HPDE6-E6E7 (cell line): ENCODE results near the gene GFPT1.
"Not testable (repeated sequence)": the region's sequence is repeated elsewhere in the genome, so short reads cannot be mapped to it uniquely, and the experiment has no call there.

Source experiments
- DNase-seq: peaks from one replicate; pipeline ENCODE4 v3.0.0; 2011; ENCODE audit warnings: missing footprints; ENCODE audit errors: extremely low spot score

GFPT1 gene

DNA sequence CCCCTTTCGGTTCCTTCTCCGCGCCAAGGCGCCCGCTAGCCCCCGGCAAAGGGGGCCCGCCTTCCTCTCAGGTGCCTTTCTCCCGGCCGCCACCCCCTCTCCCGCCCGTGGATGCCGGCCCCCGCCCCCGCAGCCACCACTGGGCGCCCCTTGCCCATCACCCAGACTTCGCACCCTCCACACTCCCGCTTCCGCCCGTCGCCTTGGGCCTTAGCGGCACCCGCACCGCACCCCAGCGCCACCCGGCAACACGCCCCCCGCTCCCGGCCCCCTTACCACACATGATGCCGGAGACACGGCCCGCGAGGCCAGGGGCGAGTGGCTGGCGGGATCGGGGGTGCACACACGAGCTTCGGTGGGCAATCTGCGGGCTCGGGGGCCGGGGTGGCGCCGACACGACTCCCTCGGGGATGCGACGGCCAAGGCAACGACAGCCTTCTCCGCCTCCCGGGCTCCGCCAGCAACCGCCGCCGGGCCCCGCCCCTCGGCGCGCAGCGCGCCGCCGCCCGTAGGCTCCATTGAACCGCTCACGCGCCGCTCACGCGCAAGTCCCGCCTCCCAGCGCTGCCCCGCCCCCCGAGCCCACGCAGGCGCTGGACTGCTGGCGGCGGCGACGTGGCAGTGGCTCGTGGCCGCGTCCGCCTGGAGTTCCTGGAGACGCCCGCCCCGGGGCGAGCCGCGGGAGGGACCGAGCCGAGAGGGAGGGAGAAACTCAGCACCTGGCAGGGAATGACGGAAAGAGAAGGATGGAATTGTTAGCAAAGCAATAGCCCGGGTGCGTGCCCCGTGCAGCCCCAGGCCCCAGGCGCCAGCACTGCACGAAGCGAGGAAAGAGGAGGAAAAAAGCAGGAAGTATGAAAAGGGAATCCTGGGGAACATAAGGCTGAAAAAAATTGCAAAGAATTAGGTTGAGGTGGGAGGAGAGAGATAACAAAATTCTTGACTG lies at the start of gene GFPT1:
TSS of gene GFPT1 (minus strand) at position 439 of the 946 bp plus-strand sequence. CDS start at position 283, 156 bp downstream.
- peak; percentile 89 for DNase-seq

DNA sequence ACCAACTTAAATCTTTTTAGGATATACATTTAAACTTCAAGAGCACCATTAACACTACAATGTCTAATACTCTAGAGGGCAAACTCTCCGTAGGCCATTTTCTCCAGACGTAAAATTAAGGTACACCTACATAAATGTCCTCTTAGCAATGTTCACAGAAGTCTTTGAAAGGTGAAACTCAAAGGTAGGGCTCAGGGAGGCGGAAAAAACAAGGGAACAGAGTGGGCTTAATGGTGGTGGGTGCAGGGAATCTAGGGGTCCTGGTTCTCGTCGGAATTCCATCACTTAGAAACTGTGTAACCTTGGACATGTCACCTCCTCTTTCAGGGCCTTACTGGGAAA lies 49.5 kb upstream of the GFPT1 start:
- peak; percentile 4 for DNase-seq

DNA sequence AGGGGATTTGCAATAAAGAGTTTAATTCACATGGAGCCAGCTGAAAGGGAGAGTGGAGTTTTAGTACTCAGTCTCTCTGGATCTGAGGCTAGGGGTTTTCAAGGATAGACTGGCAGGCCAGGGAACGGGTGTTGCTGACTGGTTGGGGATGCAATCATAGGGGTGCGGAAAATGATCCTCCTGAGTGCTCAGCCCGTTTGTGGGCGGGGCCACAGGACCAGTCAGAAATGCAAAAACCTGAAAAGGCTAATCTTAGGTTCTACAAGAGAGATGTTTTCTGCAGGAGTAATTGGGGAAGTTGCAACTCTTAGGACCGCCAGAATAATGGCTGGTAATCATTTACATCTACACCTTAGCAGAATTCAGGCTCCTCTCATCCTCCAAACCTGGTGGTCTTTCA lies 47.7 kb upstream of the GFPT1 start:
- DNase-seq, result no peak

DNA sequence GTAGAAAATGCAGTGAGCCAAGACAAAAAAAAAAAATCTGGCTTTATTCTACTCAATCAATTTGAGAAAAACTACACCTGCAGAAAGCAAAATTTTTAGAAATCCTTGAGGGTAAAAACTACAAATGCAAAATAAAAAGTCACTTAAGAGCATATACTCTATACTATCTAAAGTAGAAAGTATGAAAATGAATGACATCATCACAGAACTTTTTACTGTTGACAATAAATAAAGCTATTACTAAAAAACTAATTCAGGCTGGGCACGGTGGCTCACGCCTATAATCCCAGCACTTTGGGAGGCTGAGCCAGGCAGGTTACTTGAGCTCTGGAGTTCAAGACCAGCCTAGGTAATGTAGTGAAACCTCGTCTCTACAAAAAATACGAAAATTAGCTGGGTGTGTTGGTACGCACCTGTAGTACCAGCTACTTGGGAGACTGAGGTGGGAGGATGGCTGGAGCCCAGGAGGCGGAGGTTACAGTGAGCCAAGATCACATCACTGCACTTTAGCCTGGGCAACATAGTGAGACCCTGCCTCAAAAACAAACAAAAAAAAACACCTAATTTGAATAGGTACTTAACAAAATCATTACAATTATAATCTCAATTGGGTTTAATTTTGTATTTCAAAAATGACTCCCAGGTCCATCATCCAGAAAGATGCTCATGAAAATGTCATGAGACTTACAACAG lies 42.6 kb upstream of the GFPT1 start:
- no peak for DNase-seq

DNA sequence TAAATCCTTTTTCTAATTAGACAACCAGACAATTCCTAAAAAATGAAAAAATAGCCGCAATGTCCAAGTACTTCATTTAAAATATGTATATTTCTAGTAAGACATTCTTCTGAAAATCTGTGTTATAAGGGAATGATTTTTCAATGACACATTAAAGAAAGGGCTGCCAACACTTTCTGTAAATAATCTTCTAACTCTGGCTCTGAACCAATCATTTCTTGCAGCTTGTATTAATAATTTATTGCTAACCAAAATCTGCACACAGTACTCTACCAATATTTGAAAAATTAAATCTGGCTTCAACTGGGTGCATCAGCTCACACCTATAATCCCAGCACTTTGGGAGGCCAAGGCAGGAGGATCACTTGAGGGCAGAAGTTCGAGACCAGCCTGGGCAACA lies 42.0 kb upstream of the GFPT1 start:
- DNase-seq, result no peak

DNA sequence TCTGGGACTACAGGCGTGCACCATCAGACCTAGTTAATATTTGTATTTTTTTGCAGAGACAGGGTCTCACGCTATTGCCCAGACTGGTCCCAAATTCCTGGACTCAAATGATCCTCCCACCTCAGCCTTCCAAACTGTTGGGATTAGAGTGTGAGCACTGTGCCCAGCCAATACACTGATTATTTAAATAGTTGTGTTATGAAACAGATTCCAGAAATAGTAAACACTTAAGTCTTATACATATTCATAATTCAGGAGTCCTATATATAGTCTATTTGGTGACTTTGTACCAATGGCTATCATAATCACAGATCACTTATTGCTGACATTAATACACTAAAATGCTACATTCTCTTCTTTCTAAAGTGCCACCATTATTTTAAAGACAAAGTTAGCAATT lies 37.4 kb upstream of the GFPT1 start:
- no peak for DNase-seq

DNA sequence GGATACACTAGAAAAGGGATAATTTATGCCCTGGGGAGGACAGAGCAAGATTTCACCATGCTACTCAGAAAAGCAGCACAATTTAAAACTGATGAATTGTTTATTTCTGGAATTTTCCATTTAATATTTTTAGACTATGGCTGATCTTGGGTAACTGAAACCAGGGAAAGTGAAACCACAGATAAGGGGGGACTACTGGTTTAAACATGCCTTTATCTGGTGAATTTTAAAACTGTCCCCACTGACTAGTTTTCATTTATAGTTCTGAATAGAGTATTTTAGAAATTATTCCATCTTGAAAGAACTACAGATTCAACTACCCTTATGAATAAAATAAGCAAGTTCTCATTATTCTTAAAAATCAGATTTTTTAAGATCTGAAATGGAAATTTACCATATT lies 35.2 kb upstream of the GFPT1 start:
- no peak for DNase-seq

DNA sequence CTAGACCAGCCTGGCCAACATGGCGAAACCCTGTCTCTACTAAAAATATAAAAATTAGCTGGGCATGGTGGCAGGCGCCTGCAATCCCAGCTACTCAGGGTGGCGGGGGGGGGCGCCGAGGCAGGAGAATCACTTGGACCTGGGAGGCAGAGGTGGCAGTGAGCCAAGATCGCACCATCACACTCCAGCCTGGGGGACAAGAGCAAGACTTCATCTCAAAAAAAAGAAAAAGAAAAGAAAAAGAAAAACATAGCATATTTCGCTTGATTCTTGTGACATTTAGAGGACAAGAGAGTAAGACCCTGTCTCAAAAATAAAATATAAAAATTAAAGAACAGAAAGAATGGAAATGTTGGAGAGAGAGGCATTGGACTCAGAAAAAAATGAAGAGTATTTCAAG lies 32.1 kb upstream of the GFPT1 start:
- not testable (repeated sequence) for DNase-seq

DNA sequence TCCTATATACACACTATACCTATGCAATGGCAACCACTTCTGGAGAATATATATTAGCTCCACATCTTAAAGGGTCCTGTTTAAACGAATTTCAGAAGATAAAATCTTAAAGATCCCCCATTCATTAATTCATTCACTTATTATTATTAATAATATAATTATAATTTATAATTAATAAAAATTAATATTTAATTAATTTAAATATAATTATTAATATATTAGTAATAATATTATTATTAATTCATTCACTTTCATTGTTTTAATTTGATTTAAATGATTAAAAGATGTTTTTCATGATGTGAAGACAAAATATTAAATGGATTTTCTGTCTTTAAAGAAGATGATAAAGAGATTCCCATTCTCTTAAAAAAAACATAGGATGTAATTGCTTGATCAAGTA lies 29.1 kb upstream of the GFPT1 start:
- DNase-seq, result no peak

DNA sequence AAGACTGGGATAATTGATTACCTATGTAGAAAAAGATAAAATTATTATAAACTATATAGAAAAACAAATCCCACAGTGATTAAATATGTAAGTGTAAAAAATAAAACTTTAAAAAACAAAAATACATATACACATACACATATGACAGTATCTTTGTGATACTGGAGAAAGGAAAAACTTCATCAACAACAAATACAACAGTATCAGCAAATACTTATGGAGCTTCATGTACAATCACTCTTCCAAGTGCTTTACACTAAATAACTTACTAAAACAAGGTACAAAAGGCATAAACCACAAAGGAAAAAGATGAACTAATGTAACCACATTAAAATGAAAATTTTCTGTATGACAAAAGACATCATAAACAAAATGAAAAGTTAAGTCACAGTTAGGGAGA lies 24.1 kb upstream of the GFPT1 start:
- no peak for DNase-seq

DNA sequence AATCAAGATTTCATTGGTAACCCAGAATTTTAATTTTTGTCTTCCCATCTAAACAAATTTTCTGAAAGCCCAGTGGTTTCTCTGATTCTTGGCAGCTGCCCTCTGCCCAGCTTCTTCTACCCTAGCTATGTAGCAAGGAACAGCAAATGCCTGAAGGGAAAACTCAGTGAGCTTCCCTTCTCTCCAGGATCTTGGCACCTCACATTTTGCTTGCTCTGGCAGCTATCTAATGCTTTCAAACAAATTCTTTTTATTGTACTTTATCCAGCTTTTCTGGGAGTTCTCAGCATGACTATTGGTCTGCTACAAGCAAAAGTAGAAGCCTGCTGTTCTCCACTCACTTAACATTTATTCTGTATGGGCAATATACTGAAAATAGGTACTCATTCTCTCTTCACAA lies 18.3 kb upstream of the GFPT1 start:
- DNase-seq, result no peak

DNA sequence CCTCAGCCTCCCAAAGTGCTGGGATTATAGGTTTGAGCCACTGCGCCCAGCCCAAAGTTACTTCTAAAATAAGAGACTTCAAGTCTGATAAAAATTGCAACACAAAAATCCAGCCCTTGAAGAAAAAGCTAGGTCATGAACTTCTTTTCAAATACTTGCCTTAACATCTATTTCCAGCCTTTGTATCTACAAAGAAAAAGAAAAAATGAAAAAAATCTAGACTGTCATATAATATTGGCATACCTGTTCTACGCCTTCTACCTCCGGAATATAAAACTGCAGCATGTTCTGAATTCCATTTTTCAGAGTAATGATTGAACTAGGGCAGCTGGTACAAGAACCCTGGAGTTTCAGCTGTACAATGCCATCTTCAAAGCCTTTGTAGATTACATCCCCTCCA lies 13.1 kb upstream of the GFPT1 start:
- DNase-seq, result no peak

DNA sequence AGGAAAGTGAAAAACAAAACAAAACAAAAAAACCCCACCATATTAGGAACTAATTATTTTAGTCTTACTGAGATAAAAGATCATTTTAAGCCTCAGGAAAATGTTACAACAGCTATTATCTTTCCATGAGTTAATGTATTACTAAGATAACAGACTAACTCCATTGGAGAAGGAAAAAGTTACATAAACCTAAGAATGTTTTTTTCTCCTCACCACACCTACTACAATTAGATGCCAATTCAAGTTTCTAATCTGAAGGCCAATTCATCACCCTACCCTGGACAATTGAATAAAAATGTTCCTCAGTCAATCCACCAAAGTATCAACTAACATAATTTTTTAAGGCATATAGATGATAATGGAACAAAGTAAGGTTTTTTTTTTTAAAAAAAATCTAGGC lies 10.2 kb upstream of the GFPT1 start:
- no peak for DNase-seq

DNA sequence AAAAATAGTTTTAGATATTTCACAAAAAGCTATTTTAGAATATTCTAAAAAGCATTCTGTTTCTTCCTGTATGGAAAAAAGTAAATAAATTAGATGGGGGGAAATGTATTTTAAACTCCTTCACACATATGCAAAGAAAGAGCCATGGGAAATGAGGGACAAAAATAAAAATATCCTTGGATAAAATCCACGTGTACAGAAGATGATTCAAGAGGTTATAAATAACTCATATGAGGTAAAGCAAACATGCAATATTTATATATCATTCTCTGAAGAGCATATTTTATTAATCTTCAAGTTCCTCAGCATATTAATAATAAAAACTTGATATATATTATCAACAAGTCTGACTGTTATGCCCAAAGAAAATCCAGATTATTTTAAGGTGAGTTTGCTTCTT lies 8.8 kb upstream of the GFPT1 start:
- DNase-seq, result no peak

DNA sequence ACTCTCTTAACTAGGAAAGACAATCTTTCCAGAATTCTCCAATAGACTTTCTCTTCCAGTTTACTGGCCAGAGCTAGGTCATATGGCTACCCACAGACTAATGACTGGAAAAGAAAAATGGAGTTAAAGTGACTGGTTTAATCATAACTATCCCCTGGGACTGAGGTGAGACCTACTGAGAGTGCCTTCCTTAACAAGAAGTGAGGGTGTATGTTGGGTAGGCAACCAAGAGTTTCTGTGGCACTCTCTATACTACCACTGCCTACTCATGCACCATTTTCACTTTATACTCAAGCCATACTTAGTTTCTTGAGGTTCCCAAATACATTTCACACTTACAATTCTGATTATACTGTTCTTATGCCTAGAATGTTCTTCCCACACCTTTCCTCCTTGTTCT lies 6.9 kb upstream of the GFPT1 start:
- DNase-seq, result no peak

DNA sequence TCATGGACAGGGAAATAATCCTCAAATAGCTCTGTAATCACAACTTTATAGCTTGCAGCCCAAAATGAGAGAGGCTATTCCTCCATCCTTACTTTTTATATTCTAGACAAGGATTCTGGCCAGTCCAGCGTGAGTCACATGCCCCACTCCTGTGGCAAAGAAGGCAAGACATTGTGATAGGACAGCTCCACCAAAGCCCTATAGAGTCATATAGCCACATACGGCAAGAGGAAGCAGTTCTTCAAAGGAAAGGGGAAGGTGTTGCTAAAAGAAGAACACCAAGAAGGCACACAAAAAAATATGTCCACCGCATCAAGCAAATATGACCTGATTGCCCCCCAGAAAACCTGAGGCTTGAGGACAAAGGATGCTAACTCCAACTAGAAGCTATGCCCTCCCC lies 3.4 kb upstream of the GFPT1 start:
- no peak for DNase-seq

DNA sequence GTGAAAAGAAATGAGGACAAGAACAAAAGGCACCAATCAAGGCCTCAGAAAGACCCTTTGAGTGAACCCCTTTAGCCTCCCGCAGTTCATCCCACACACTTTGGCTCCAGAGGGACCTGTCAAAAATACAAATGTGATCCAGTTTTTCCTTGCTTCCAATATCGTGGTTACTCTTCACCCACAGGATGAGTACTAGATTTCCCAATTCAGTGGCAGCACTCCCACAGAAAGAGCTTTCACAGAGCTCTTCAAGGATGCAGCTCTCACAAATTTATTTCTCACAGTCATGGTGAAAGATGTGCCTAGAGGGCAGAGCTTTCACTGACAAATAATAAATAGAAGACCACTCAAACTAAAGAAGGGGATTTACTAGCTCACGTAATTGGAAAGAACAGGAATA lies 3.0 kb upstream of the GFPT1 start:
- DNase-seq, result no peak

DNA sequence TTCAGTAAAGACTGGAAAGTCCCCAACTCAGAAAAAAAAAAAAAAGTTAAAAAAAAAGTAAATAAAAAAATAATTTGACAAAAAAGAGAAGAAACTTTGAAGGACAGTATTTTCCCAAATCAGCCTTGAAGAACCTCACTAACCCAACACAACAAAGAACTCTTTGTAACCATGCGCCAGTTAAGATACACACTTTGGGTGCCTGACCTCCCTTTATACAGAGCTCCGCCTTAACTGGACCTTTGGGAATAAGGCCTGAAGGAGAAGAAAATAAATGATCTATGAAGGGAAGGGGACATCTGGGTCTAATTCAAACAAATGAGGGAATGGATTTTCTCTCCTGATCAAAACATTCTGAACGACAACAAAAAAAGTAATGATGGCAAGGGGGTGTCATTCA lies 2.2 kb upstream of the GFPT1 start:
- no peak for DNase-seq

DNA sequence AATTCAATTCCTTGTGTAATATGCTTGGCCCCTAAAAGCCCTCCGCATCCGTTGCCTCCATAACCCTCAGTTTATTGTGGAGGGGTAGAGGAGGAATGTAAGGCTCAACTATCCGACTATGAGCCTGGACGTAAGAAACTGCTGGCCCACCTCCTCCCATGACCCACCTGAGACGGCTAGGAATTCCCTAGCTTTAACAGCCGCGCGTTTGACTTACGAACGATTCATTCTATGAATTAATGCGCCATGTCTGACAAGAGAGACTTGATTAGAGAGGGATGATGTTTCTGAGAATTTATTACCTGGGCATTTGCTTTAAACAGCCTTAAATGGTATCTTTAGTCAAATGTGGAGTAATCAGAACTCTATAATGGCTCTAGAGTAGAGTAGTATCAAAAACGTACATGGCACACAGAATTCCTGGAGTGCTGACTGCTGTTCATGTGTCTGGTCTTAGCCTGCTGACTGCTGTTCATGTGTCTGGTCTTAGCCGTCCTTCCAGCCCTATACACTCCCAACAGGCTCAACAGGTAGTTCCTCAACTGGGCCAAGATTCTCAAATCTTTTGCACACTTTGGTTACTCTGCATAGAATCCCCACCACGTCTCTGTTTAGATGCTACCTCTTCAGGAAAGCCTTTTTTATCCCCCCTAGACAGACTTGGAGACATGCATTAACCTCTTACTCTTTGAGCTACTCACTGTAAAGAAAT lies 899 bp upstream of the GFPT1 start:
- no peak for DNase-seq

DNA sequence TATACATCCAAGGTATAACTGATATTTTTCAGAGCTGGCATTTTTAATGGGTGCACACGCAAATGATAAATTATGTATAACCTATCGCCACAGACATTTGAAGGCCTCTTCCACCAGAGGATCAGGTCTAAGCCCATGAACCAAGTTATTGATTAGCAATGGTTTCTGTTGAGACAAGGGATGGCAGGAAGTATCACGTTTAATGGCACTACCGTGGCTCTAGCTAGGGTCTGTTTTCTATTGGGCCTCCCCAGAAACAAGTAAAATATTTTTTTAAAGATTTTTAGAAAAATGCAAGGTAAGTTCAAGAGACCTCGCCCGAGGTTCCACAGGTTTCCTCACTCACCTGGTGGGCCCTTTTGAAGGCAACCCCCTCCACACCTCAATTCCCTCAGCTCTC lies 667 bp downstream of the GFPT1 start:
- DNase-seq, result no peak

DNA sequence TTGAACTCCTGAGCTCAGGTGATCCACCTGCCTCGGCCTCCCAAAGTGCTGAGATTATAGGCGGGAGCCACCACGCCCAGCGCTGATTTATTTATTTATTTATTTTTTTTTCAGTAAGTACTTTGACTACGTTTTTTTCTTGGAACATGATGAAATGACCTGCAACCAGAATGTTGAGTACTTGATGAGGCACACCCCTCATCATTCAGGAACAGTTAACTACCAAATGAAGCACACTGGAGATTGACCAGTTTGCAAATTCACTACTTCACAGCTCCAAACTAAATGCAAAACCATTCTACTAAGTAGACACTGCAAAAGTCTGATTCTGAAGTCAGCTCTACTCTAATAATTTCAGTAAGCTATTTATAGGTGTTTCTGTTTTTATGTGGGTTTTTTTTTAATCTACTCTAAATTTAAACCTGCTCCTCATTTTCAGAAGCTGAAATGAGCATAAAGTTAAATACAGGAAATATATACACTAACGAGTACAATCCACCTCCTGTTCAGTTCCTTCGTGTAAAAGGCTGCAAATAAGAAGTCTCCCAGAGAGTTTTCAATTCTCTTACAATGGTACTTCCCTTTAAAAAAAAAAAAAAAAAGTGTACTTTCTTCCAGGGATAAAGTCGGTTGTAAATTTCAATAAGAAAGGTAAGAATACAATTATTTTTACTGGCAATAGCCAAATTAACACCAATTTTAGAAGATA lies 1.4 kb downstream of the GFPT1 start:
- DNase-seq, result no peak

DNA sequence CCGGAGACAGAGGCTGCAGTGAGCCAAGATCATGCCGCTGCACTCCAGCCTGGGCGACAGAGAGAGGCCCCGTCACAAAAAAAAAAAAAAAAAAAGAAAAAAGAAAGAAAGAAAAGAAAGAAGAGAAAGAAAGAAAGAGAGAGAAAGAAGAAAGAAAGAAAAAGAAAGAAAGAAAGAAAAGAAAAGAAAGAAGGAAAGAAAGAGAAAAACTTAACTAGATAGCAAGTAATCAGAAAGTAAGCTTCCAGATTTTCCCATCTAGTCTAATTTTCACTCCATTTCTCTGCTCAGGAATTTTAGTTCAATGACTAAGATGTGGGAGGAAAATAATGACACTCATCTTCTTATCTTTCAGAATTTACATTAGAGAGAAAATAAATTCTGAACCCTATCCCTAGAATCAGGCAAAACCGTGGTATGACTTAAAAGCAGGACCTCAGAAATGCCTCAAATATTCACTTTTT lies 2.4 kb downstream of the GFPT1 start:
- no peak for DNase-seq
